K562 (cell line): ENCODE data around the gene MARK4. TPM values are rescaled to one million over a fixed set of nuclear protein-coding genes. Genes with fewer than 3 reads are reported as not detected.

Experiments used
- ATAC-seq: fragments of 200-7000 bp; cut with Tn5 transposase; 3 replicates; pipeline ENCODE4 v1.9.1; 2020; ENCODE audit warnings: moderate library complexity
- BruUV-seq: library from RNA; stranded (reverse); fragments of 400-500 nt; replicated peaks from 2 replicates; lab custom pipeline; 2021; lab: Mats Ljungman, UMichigan
- CTCF ChIA-PET: fragments of 300-600 bp; formaldehyde crosslinking; extraction: SDS; loops from one replicate; lab custom pipeline; 2021; ENCODE audit warnings: low intra/inter-chr PET ratio; lab: Yijun Ruan, JAX
- POLR2A ChIA-PET: fragments of 300-600, 350-650 bp; sonication (Branson Sonifier 250); formaldehyde crosslinking; extraction: SDS; loops from one replicate; lab custom pipeline; 2021; ENCODE audit warnings: antibody characterized with exemption, inconsistent platforms; lab: Yijun Ruan, JAX
- DNase-seq, 4 experiments: peaks; one replicate each; pipeline versions ENCODE4 v3.0.0 to v3.0.0-alpha.2; 2011 to 2018; ENCODE audit warnings: low spot score in 3 of 4, mixed read lengths in 3 of 4; ENCODE audit errors: extremely low read depth in 1 of 4
- FAIRE-seq: peaks from 2 replicates; lab custom pipeline; 2011; peaks lifted over from hg19 to GRCh38; lab: Jason Lieb, UNC
- H2AFZ ChIP-seq: 2 replicates; pipeline ENCODE4 v1.6.0; 2011; ENCODE audit warnings: low read depth, low read length, control low read depth, inconsistent platforms
- H3K27ac ChIP-seq: fragments of 200-600 bp; 3 replicates; pipeline ENCODE4 v1.8.0; 2011; ENCODE audit warnings: low read depth, mild to moderate bottlenecking, control low read depth, inconsistent platforms, low read length, moderate library complexity, mixed read lengths; ENCODE audit errors: extremely low read depth
- H3K27me3 ChIP-seq, 2 experiments: fragments of 300-600 bp in 1 of 2; 2 replicates in 1 of 2; 3 replicates in 1 of 2; pipeline versions ENCODE4 v1.6.0 to v1.8.0; 2011; ENCODE audit warnings: inconsistent platforms in 2 of 2, low read length in 2 of 2, mild to moderate bottlenecking in 1 of 2, mixed read lengths in 1 of 2, moderate library complexity in 1 of 2; ENCODE audit not compliant: control insufficient read depth in 2 of 2, insufficient read depth in 2 of 2
- H3K36me3 ChIP-seq: fragments of 300-600 bp; 3 replicates; pipeline ENCODE4 v1.8.0; 2011; ENCODE audit warnings: mild to moderate bottlenecking, low read length, inconsistent platforms; ENCODE audit not compliant: control insufficient read depth, insufficient read depth
- H3K4me1 ChIP-seq, 2 experiments: fragments of 200-600 bp in 1 of 2; replicated peaks in 1 of 2; 2 replicates in 1 of 2; 3 replicates in 1 of 2; pipeline versions ENCODE4 v1.5.1 to v1.8.0; 2011; ENCODE audit warnings: inconsistent platforms in 2 of 2, low read length in 2 of 2, mild to moderate bottlenecking in 1 of 2, mixed read lengths in 1 of 2, moderate library complexity in 1 of 2; ENCODE audit not compliant: control insufficient read depth in 2 of 2, insufficient read depth in 2 of 2
- H3K4me2 ChIP-seq: 2 replicates; pipeline ENCODE4 v1.6.1; 2011; ENCODE audit warnings: low read length, control low read depth, inconsistent platforms, mixed read lengths; ENCODE audit not compliant: insufficient read depth
- H3K4me3 ChIP-seq: fragments of 200-600 bp; sonication (generic), shearing (Covaris generic); 2 replicates; pipeline ENCODE4 v1.5.1; 2016; ENCODE audit warnings: control low read depth, inconsistent platforms
- H3K79me2 ChIP-seq: fragments of 200-600 bp; 3 replicates; pipeline ENCODE4 v1.8.0; 2011; ENCODE audit warnings: low read length, inconsistent platforms; ENCODE audit not compliant: control insufficient read depth, insufficient read depth
- H3K9ac ChIP-seq, 2 experiments: 2 replicates each; pipeline versions ENCODE4 v1.6.0 to v1.6.1; 2011; ENCODE audit warnings: low read depth in 2 of 2, low read length in 2 of 2, control low read depth in 1 of 2, inconsistent platforms in 1 of 2, mild to moderate bottlenecking in 1 of 2, mixed read lengths in 1 of 2; ENCODE audit not compliant: insufficient read depth in 1 of 2
- H3K9me1 ChIP-seq: one replicate; pipeline ENCODE4 v1.6.0; 2011; ENCODE audit warnings: inconsistent platforms, mild to moderate bottlenecking, low read length, moderate library complexity; ENCODE audit not compliant: control insufficient read depth, insufficient read depth
- H3K9me3 ChIP-seq: replicated peaks from 2 replicates; pipeline ENCODE4 v1.5.1; 2011; ENCODE audit warnings: low read depth, low read length, inconsistent platforms; ENCODE audit not compliant: control insufficient read depth, insufficient read depth
- H4K20me1 ChIP-seq: replicated peaks from 2 replicates; pipeline ENCODE4 v1.6.1; 2011; ENCODE audit warnings: low read length, inconsistent platforms, mixed read lengths; ENCODE audit not compliant: control insufficient read depth, insufficient read depth
- BCL6 ChIP-seq: fragments of 250-450 bp; sonication (Bioruptor Pico); IDR thresholded peaks from 2 replicates; pipeline ENCODE4 v1.4.0; 2020
- BRD4 ChIP-seq: fragments of 200-600 bp; sonication (generic); IDR thresholded peaks from 2 replicates; pipeline ENCODE4 v1.6.1; 2017; ENCODE audit warnings: inconsistent platforms
- BRF2 ChIP-seq: IDR thresholded peaks from 3 replicates; pipeline ENCODE4 v1.6.1; 2011; ENCODE audit warnings: borderline replicate concordance, mild to moderate bottlenecking; ENCODE audit not compliant: insufficient read length, insufficient read depth
- ELF1 ChIP-seq: fragments of 200-800 bp; sonication (Bioruptor generic); IDR thresholded peaks from 2 replicates; pipeline ENCODE4 v1.6.1; 2016; ENCODE audit warnings: missing genetic modification characterization, missing compliant biosample characterization
- GTF2A2 ChIP-seq: IDR thresholded peaks from 2 replicates; pipeline ENCODE4 v1.6.1; 2016; ENCODE audit warnings: mild to moderate bottlenecking, missing genetic modification characterization, missing compliant biosample characterization
- MECOM ChIP-seq: fragments of 250-450 bp; sonication (Bioruptor Pico); IDR thresholded peaks from 2 replicates; pipeline ENCODE4 v1.8.0; 2022; ENCODE audit warnings: inconsistent platforms
- MGA ChIP-seq: fragments of 450-650 bp; IDR thresholded peaks from 2 replicates; pipeline ENCODE4 v1.6.1; 2016; ENCODE audit warnings: mild to moderate bottlenecking, moderate library complexity
- NCOA6 ChIP-seq: fragments of 450-650 bp; IDR thresholded peaks from 2 replicates; pipeline ENCODE4 v1.6.1; 2017; ENCODE audit warnings: mild to moderate bottlenecking
- PHB2 ChIP-seq: fragments of 450-650 bp; IDR thresholded peaks from 2 replicates; pipeline ENCODE4 v1.6.1; 2017; ENCODE audit warnings: low read depth
- SAFB ChIP-seq: fragments of 200-400 bp; formaldehyde crosslinking; IDR thresholded peaks from 2 replicates; pipeline ENCODE4 v1.6.1; 2017; ENCODE audit warnings: low read depth, low read length, borderline replicate concordance
- ZNF589 ChIP-seq: fragments of 200-800 bp; sonication (Bioruptor generic); IDR thresholded peaks from 2 replicates; pipeline ENCODE4 v1.6.1; 2016; ENCODE audit warnings: low read depth, missing genetic modification characterization, missing compliant biosample characterization
- ZNF830 ChIP-seq: fragments of 250-450 bp; sonication (Bioruptor Pico); IDR thresholded peaks from 2 replicates; pipeline ENCODE4 v1.5.0; 2021; ENCODE audit warnings: mild to moderate bottlenecking
- ZSCAN29 ChIP-seq: fragments of 450-650 bp; IDR thresholded peaks from 2 replicates; pipeline ENCODE4 v1.6.1; 2017
- WGBS: fragments of 100-300 bp; shearing (Covaris generic); methylation state at CpG from one replicate; pipeline ENCODE4 v1.1.6; 2016; ENCODE audit warnings: low coverage, mixed read lengths; ENCODE audit not compliant: insufficient coverage; ENCODE audit errors: missing lambda C conversion rate; 5-methylcytosine and 5-hydroxymethylcytosine counted together
- in situ Hi-C: fragments of 300-500 bp; cut with MboI; formaldehyde crosslinking; loops from 4 replicates; pipeline ENCODE4 v1.15.0; 2018; ENCODE audit warnings: inconsistent platforms, mixed read lengths
- intact Hi-C: fragments of 100-400 bp; cut with micrococcal nuclease; formaldehyde crosslinking; loops from 2 replicates; pipeline ENCODE4 v1.14.2; 2022
- polyA plus RNA-seq, 8 experiments: library from polyadenylated mRNA; depleted of rRNA in 4 of 8; stranded (reverse) in 5 of 8; unstranded in 3 of 8; fragments of >200 nt; fragmentation: Nextera tagmentation in 2 of 8; fragmentation: Illumina TruSeq in 1 of 8; extraction: Ambion mirVana in 2 of 8; extraction: Trizol in 1 of 8; gene quantifications; 2 replicates each; pipeline versions ENCODE4 v1.2.1 to v1.2.3, GENCODE V29; 2011 to 2014; ENCODE audit warnings: inconsistent platforms in 1 of 8, missing spikeins in 1 of 8
- total RNA-seq, 7 experiments: library from RNA; depleted of rRNA in 6 of 7; stranded (reverse); fragments of >200 nt in 6 of 7; fragmentation: Illumina TruSeq in 2 of 7; extraction: Trizol in 2 of 7; gene quantifications; 2 replicates each; pipeline versions ENCODE4 v1.2.1 to v1.2.3, GENCODE V29; 2011 to 2021; ENCODE audit warnings: low replicate concordance in 1 of 7

The MARK4 gene
- total and polyA plus RNA-seq, 9 of the 15 experiments (the other 6 are each of a cell fraction or from before 2014, with no cell fraction given): 0.52 to 29.4 (median 8.6) TPM

GRCh38 chr19:45306040-45306439 is 55.0 kb downstream of the MARK4 start:
- POLR2A ChIA-PET: interaction anchor here (0.6 to 1.1 kb wide), 2 partner anchors 36 to 84 kb away, joined by 3 to 5 read pairs; no protein-coding TSS in a partner anchor
- Histone ChIP-seq H3K4me2 (no peak overlapping the region), H3K4me3 (no peak overlapping the region), H3K9ac (peak overlapping the region in 1 of 2 experiments; percentile 43; a peak in 1 of 4 replicates), H3K36me3 (no peaks in the 10 kb centered on the region), H3K79me2 (no peaks in the 10 kb centered on the region), H3K27me3 (no peaks in the 10 kb centered on the region), H3K9me1 (no peaks in the 10 kb centered on the region), H2AFZ (peak overlapping the region; percentile 48; the same call in 1 of the 2 replicates), H3K4me1 (peaks cover 4 to 18% of the 10 kb centered on the region in 2 experiments; a peak in 4 of 5 replicates), H3K27ac (no peak overlapping the region), H4K20me1 (no peaks in the 10 kb centered on the region), H3K9me3 (0 out of 2 replicates have a peak, but pooled peaks cover 2% of the 10 kb centered on the region)
- intact Hi-C loops: no loop called here
- no peak for DNase-seq
- CTCF ChIA-PET: no interaction called here
- FAIRE-seq: no peak
- ATAC-seq: no peak
- WGBS: 35% methylated on average over 9 of the region's 9 CpGs
- in situ Hi-C loops: no loop called here
- no TSS peak for BruUV-seq
- TF ChIP-seq BRD4 (no peak), ZNF589 (CRISPR knock-in tag) (no peak), ZSCAN29 (no peak), SAFB (no peak), BRF2 (no peak), ZNF830 (CRISPR knock-in tag) (no peak), PHB2 (no peak), BCL6 (no peak), MGA (no peak), GTF2A2 (tag) (no peak), ELF1 (tag) (no peak), NCOA6 (no peak), MECOM (CRISPR knock-in tag) (no peak)
